HEK293 (cell line): ENCODE measurements around the gene DLK2.

Source experiments
- CTCF ChIA-PET: fragments of 350-600 bp; formaldehyde crosslinking; extraction: SDS; loops from one replicate; lab custom pipeline; 2021; ENCODE audit warnings: antibody characterized with exemption; lab: Yijun Ruan, JAX
- POLR2A ChIA-PET: fragments of 300-600 bp; formaldehyde crosslinking; extraction: SDS; loops from one replicate; lab custom pipeline; 2020; ENCODE audit warnings: antibody characterized with exemption, inconsistent platforms; lab: Yijun Ruan, JAX
- H3K27ac ChIP-seq: fragments of 200-500 bp; sonication (Bioruptor generic); 2 replicates; pipeline ENCODE4 v1.5.1; 2014; ENCODE audit warnings: low read depth, low read length, control low read depth, inconsistent platforms; ENCODE audit errors: extremely low read depth
- H3K36me3 ChIP-seq, 2 experiments: fragments of 200-500 bp in 1 of 2; sonication (Bioruptor generic) in 1 of 2; 1 replicate in 1 of 2; 2 replicates in 1 of 2; pipeline ENCODE4 v1.5.1; 2014 to 2017; ENCODE audit warnings: inconsistent platforms in 2 of 2, low read length in 2 of 2; ENCODE audit not compliant: control insufficient read depth in 2 of 2, insufficient read depth in 1 of 2
- H3K4me1 ChIP-seq: fragments of 200-500 bp; sonication (Bioruptor generic); 2 replicates; pipeline ENCODE4 v1.5.1; 2014; ENCODE audit warnings: mild to moderate bottlenecking, low read length, inconsistent platforms; ENCODE audit not compliant: control insufficient read depth, insufficient read depth
- H3K4me3 ChIP-seq: 2 replicates; pipeline ENCODE4 v1.5.1; 2011; ENCODE audit warnings: low read depth, mild to moderate bottlenecking, control low read depth, low read length, moderate library complexity
- H3K9me3 ChIP-seq: fragments of 200-500 bp; sonication (Bioruptor generic); 2 replicates; pipeline ENCODE4 v1.5.1; 2014; ENCODE audit warnings: low read depth, low read length, inconsistent platforms; ENCODE audit not compliant: control insufficient read depth, insufficient read depth
- GLIS1 ChIP-seq: fragments of 450-650 bp; formaldehyde crosslinking; IDR thresholded peaks from 2 replicates; pipeline ENCODE4 v1.5.1; 2016; ENCODE audit warnings: missing biosample characterization, missing genetic modification characterization
- OSR2 ChIP-seq: fragments of 450-650 bp; formaldehyde crosslinking; IDR thresholded peaks from 2 replicates; pipeline ENCODE4 v1.5.1; 2016; ENCODE audit warnings: missing biosample characterization, missing genetic modification characterization
- OVOL3 ChIP-seq: fragments of 450-650 bp; formaldehyde crosslinking; IDR thresholded peaks from 2 replicates; pipeline ENCODE4 v1.5.1; 2016; ENCODE audit warnings: missing biosample characterization, missing genetic modification characterization
- RBAK ChIP-seq: fragments of 450-650 bp; formaldehyde crosslinking; IDR thresholded peaks from 2 replicates; pipeline ENCODE4 v1.5.1; 2016; ENCODE audit warnings: missing biosample characterization, missing genetic modification characterization
- WT1 ChIP-seq: fragments of 450-650 bp; formaldehyde crosslinking; IDR thresholded peaks from 2 replicates; pipeline ENCODE4 v1.5.1; 2016; ENCODE audit warnings: missing biosample characterization, missing genetic modification characterization
- ZBTB20 ChIP-seq: fragments of 450-650 bp; formaldehyde crosslinking; IDR thresholded peaks from 2 replicates; pipeline ENCODE4 v1.5.1; 2016; ENCODE audit warnings: missing biosample characterization, missing genetic modification characterization
- ZNF155 ChIP-seq: fragments of 450-650 bp; formaldehyde crosslinking; IDR thresholded peaks from 2 replicates; pipeline ENCODE4 v1.5.1; 2016; ENCODE audit warnings: missing biosample characterization, missing genetic modification characterization
- ZNF2 ChIP-seq: fragments of 450-650 bp; formaldehyde crosslinking; IDR thresholded peaks from 2 replicates; pipeline ENCODE4 v1.5.1; 2016; ENCODE audit warnings: missing biosample characterization, missing genetic modification characterization
- ZNF202 ChIP-seq: fragments of 450-650 bp; formaldehyde crosslinking; IDR thresholded peaks from 2 replicates; pipeline ENCODE4 v1.5.1; 2016; ENCODE audit warnings: missing biosample characterization, missing genetic modification characterization, borderline replicate concordance
- ZNF221 ChIP-seq: fragments of 450-650 bp; formaldehyde crosslinking; IDR thresholded peaks from 2 replicates; pipeline ENCODE4 v1.5.1; 2017; ENCODE audit warnings: missing biosample characterization, missing genetic modification characterization, borderline replicate concordance
- ZNF23 ChIP-seq: fragments of 450-650 bp; formaldehyde crosslinking; IDR thresholded peaks from 2 replicates; pipeline ENCODE4 v1.5.1; 2016; ENCODE audit warnings: missing biosample characterization, missing genetic modification characterization, borderline replicate concordance
- ZNF37A ChIP-seq: fragments of 450-650 bp; IDR thresholded peaks from 2 replicates; pipeline ENCODE4 v1.5.1; 2018; ENCODE audit warnings: missing biosample characterization, missing genetic modification characterization
- ZNF629 ChIP-seq: fragments of 450-650 bp; formaldehyde crosslinking; IDR thresholded peaks from 2 replicates; pipeline ENCODE4 v1.5.1; 2017; ENCODE audit warnings: missing biosample characterization, missing genetic modification characterization
- ZSCAN16 ChIP-seq: fragments of 450-650 bp; formaldehyde crosslinking; IDR thresholded peaks from 2 replicates; pipeline ENCODE4 v1.5.1; 2016; ENCODE audit warnings: missing biosample characterization, missing genetic modification characterization
- TF ChIP-seq, protein P1 (sequence below): fragments of 450-650 bp; formaldehyde crosslinking; IDR thresholded peaks from 2 replicates; pipeline ENCODE4 v1.5.1; 2016; ENCODE audit warnings: missing biosample characterization, missing genetic modification characterization
- TF ChIP-seq, protein P2 (sequence below): fragments of 450-650 bp; formaldehyde crosslinking; IDR thresholded peaks from 2 replicates; pipeline ENCODE4 v1.5.1; 2016; ENCODE audit warnings: missing biosample characterization, missing genetic modification characterization

DLK2 gene

DNA sequence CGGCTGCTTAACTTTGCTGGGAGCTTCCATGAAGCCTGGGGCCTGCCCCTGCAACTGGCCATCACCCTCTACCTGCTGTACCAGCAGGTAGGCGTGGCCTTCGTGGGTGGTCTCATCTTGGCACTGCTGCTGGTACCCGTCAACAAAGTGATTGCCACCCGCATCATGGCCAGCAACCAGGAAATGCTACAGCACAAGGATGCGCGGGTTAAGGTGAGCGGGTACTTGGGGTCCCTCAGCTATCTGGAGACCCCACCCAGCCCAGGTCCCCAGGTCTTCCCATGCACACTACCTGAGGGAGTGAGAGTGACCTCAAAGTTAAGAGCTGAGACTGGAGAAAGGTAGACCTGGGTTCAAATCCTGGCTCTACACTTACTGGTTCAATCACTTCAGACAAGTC, 22.2 kb downstream of the DLK2 start:
- CTCF ChIA-PET: interaction anchor here (0.6 to 1.2 kb wide), 3 partner anchors 64 to 89 kb away, joined by 3 to 5 read pairs (median 3); no protein-coding TSS in a partner anchor
- POLR2A ChIA-PET: interaction anchor here (0.7 to 1.5 kb wide), 3 partner anchors 23 to 67 kb away, joined by 3 to 4 read pairs (median 3); partner anchors contain the start of genes DLK2 and ZNF318
- Histone ChIP-seq H3K36me3 (peaks cover 7 to 37% of the 10 kb centered on the region in 2 experiments; a peak in 2 of 3 replicates), H3K27ac (no peak overlapping the region), H3K4me3 (no peak overlapping the region), H3K4me1 (peaks cover 14% of the 10 kb centered on the region), H3K9me3 (no peaks in the 10 kb centered on the region)
- TF ChIP-seq, protein P1, sequence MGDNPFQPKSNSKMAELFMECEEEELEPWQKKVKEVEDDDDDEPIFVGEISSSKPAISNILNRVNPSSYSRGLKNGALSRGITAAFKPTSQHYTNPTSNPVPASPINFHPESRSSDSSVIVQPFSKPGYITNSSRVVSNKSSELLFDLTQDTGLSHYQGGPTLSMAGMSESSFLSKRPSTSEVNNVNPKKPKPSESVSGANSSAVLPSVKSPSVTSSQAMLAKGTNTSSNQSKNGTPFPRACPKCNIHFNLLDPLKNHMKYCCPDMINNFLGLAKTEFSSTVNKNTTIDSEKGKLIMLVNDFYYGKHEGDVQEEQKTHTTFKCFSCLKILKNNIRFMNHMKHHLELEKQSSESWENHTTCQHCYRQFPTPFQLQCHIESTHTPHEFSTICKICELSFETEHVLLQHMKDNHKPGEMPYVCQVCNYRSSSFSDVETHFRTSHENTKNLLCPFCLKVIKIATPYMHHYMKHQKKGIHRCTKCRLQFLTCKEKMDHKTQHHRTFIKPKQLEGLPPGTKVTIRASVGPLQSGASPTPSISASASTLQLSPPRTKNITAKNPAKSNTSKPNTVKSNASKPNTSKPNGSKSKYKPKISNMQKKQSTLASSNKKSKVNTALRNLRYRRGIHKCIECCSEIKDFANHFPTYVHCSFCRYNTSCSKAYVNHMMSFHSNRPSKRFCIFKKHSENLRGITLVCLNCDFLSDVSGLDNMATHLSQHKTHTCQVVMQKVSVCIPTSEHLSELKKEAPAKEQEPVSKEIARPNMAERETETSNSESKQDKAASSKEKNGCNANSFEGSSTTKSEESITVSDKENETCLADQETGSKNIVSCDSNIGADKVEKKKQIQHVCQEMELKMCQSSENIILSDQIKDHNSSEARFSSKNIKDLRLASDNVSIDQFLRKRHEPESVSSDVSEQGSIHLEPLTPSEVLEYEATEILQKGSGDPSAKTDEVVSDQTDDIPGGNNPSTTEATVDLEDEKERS (tag by site-specific recombination): no peak
- TF ChIP-seq ZNF221 (tag by site-specific recombination) (no peak), OVOL3 (tag by site-specific recombination) (no peak), ZNF629 (no peak), ZNF155 (tag by site-specific recombination) (no peak), ZBTB20 (tag by site-specific recombination) (no peak), ZSCAN16 (tag by site-specific recombination) (no peak), RBAK (tag by site-specific recombination) (no peak), WT1 (tag by site-specific recombination) (no peak), ZNF37A (tag by site-specific recombination) (no peak)
- TF ChIP-seq, protein P2, sequence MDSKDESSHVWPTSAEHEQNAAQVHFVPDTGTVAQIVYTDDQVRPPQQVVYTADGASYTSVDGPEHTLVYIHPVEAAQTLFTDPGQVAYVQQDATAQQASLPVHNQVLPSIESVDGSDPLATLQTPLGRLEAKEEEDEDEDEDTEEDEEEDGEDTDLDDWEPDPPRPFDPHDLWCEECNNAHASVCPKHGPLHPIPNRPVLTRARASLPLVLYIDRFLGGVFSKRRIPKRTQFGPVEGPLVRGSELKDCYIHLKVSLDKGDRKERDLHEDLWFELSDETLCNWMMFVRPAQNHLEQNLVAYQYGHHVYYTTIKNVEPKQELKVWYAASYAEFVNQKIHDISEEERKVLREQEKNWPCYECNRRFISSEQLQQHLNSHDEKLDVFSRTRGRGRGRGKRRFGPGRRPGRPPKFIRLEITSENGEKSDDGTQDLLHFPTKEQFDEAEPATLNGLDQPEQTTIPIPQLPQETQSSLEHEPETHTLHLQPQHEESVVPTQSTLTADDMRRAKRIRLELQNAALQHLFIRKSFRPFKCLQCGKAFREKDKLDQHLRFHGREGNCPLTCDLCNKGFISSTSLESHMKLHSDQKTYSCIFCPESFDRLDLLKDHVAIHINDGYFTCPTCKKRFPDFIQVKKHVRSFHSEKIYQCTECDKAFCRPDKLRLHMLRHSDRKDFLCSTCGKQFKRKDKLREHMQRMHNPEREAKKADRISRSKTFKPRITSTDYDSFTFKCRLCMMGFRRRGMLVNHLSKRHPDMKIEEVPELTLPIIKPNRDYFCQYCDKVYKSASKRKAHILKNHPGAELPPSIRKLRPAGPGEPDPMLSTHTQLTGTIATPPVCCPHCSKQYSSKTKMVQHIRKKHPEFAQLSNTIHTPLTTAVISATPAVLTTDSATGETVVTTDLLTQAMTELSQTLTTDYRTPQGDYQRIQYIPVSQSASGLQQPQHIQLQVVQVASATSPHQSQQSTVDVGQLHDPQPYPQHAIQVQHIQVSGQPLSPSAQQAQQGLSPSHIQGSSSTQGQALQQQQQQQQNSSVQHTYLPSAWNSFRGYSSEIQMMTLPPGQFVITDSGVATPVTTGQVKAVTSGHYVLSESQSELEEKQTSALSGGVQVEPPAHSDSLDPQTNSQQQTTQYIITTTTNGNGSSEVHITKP (tag by site-specific recombination): no peak

DNA sequence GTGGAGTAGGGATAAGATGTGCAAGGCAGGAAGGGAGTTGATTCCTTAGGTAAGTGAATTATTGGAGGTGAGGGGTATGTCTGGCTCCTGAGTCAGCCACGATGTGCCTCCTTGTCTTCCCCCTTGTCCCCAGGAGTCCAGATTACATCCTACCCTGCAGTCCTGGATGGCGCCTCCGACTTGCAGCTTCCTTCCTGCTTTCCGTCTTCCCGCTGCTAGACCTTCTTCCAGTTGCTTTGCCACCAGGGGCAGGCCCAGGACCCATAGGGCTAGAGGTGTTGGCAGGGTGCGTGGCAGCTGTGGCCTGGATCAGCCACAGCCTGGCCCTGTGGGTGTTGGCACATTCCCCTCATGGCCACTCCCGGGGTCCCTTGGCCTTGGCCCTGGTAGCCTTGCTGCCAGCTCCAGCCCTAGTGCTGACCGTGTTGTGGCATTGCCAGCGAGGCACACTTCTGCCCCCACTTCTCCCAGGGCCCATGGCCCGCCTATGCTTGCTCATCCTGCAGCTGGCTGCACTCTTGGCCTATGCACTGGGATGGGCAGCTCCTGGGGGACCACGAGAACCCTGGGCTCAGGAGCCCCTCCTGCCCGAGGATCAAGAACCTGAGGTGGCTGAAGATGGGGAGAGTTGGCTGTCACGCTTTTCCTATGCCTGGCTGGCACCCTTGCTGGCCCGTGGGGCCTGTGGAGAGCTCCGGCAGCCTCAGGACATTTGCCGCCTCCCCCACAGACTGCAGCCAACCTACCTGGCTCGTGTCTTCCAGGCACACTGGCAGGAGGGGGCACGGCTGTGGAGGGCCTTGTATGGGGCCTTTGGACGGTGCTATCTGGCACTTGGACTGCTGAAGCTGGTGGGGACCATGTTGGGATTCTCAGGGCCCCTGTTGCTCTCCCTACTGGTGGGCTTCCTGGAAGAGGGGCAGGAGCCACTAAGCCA, 23.1 kb downstream of the DLK2 start:
- TF ChIP-seq ZNF2 (tag by site-specific recombination) (no peak), ZNF202 (tag by site-specific recombination) (no peak), GLIS1 (tag by site-specific recombination) (no peak), ZNF23 (tag by site-specific recombination) (no peak), OSR2 (no peak)
- TF ChIP-seq, all 188 proteins: peak for 0
- peaks cover 14% of the 10 kb centered on the region for H3K4me1 ChIP-seq
- H3K4me3 ChIP-seq: no peak overlapping the region
- POLR2A ChIA-PET: interaction anchor here (0.8 to 1.6 kb wide), 2 partner anchors 22 to 203 kb away, joined by 3 read pairs; partner anchors contain the start of gene DNPH1
- no peak overlapping the region for H3K27ac ChIP-seq
- H3K9me3 ChIP-seq: no peaks in the 10 kb centered on the region
- H3K36me3 ChIP-seq: peaks cover 7 to 32% of the 10 kb centered on the region in 2 experiments; a peak in 2 of 3 replicates
- CTCF ChIA-PET: interaction anchor here (0.7 to 1.2 kb wide), 5 partner anchors 12 to 75 kb away, joined by 3 to 5 read pairs (median 3); no protein-coding TSS in a partner anchor
